Esophagus (tissue), 2 donors: Measurements from ENCODE around the gene JUP. TPM values are rescaled to one million over a fixed set of nuclear protein-coding genes. Genes with fewer than 3 reads are reported as not detected.

Experiments used
- H3K27ac ChIP-seq, 2 donors: one replicate each; pipeline ENCODE4 v1.5.1; 2013; ENCODE audit warnings: low read depth in 2 of 2, mild to moderate bottlenecking in 2 of 2, inconsistent platforms in 1 of 2, low read length in 1 of 2, moderate library complexity in 1 of 2
- H3K27me3 ChIP-seq, 2 donors: one replicate each; pipeline ENCODE4 v1.6.1; 2013; ENCODE audit warnings: low read length in 2 of 2, control low read depth in 1 of 2, mild to moderate bottlenecking in 1 of 2; ENCODE audit not compliant: insufficient read depth in 2 of 2, control insufficient read depth in 1 of 2
- H3K36me3 ChIP-seq, 2 donors: one replicate each; pipeline ENCODE4 v1.6.1; 2013; ENCODE audit warnings: low read length in 1 of 2; ENCODE audit not compliant: control insufficient read depth in 2 of 2, insufficient read depth in 2 of 2
- H3K4me1 ChIP-seq, 2 donors: one replicate each; pipeline ENCODE4 v1.6.1; 2013; ENCODE audit warnings: low read length in 1 of 2; ENCODE audit not compliant: control insufficient read depth in 2 of 2, insufficient read depth in 2 of 2
- H3K4me3 ChIP-seq, 2 donors: one replicate each; pipeline ENCODE4 v1.5.1; 2013; ENCODE audit warnings: low read length in 2 of 2, mild to moderate bottlenecking in 2 of 2, low read depth in 1 of 2, moderate library complexity in 1 of 2
- H3K9me3 ChIP-seq, 2 donors: one replicate each; pipeline ENCODE4 v1.6.1; 2013; ENCODE audit warnings: mild to moderate bottlenecking in 2 of 2, low read depth in 1 of 2, low read length in 1 of 2, moderate library complexity in 1 of 2; ENCODE audit not compliant: control insufficient read depth in 2 of 2, insufficient read depth in 1 of 2
- WGBS, 2 donors: extraction: QIAGEN DNeasy Blood & Tissue Kit; methylation state at CpG; one replicate each; pipeline ENCODE4 v1.1.7; 2013; 5-methylcytosine and 5-hydroxymethylcytosine counted together
- polyA plus RNA-seq, 2 donors: library from polyadenylated mRNA; stranded (reverse); fragments of 200-250 nt; gene quantifications; one replicate each; pipeline ENCODE4 v1.2.3, GENCODE V29; 2013
- donor health status: healthy with polysubstance abuse.
- donor health status: Bipolar disorder and iron deficiency.

JUP gene
- polyA plus RNA-seq, 2 donors = 445 to 752 TPM

- H3K27me3 ChIP-seq = no peaks in the 10 kb centered on the region
- peaks cover 5 to 10% of the 10 kb centered on the region in 2 donors for H3K4me1 ChIP-seq
- peak within 1 kb of the TSS; percentile 54 to 71 for H3K4me3 ChIP-seq
- peak within 1 kb of the TSS in 1 of 2 donors; percentile 56 for H3K27ac ChIP-seq
- WGBS, 2 donors = 0% methylated on average over 88 to 96 of the region's 96 CpGs
- H3K36me3 ChIP-seq = peaks cover 0 to 4% of the 10 kb centered on the region in 2 donors
- no peaks in the 10 kb centered on the region for H3K9me3 ChIP-seq
These were observed 25.3 kb upstream of the JUP start, which contains the start of gene P3H4 for GRCh38 chr17:41811549-41812380. P3H4 (minus strand) TSS chr17:41811949; CDS start chr17:41811915, 34 bp downstream.

DNA sequence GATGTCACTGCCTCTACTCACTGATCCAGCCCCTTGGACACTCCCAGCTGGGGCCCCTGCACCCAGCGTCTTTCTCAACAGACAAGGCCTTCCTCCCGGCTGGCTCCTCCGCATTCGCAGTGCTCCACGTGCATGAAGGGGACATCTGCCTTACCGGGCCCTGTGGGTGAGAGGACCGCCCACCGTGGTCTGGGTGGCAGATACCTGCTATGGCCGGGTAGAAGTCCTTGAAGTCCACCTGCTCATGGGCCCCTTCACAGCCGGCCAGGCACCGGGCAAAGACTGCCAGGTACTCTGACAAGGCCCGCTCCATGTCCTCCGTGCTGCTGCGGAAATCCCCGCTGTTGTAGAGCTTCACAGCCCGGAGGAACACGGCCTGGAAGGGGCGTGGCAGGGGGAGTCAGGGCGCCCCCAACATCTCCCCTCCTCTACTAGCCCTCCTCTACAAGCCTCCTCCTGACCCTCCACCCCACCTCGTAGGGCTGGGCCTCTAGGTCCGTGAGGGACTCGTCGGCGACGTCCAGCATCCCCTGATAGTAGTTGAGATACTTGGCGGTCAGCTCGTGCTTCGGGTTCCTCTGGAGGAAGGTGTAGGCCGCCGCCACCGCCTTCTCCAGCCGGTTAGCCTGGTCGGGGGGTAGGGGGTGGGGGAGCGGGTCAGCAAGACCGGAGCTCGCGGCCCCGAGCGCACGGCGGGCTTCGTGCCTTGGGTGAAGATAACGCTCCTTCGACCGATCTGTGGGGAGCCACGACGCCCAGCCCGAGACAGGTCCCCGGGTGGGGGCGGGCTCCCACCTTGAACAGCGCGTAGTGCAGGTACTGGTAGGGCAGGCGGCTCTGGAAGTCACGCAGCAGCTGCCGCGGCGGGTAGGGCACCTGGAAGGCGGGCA is 24.4 kb upstream of the JUP start:
- no peaks in the 10 kb centered on the region for H3K27me3 ChIP-seq
- H3K27ac ChIP-seq = peak overlapping the region in 1 of 2 donors; percentile 56
- WGBS, 2 donors = 27 to 28% methylated on average over 52 to 58 of the region's 58 CpGs
- peaks cover 5 to 10% of the 10 kb centered on the region in 2 donors for H3K4me1 ChIP-seq
- H3K9me3 ChIP-seq = no peaks in the 10 kb centered on the region
- H3K36me3 ChIP-seq = peaks cover 0 to 7% of the 10 kb centered on the region in 2 donors
- H3K4me3 ChIP-seq = peak overlapping the region; percentile 54 to 71

GRCh38 chr17:41806685-41807445 is 20.4 kb upstream of the JUP start:
- WGBS, 2 donors = 85 to 87% methylated on average over 8 of the region's 8 CpGs
- Histone ChIP-seq H3K4me3 (no peak overlapping the region), H3K27me3 (no peaks in the 10 kb centered on the region), H3K4me1 (peaks cover 5 to 6% of the 10 kb centered on the region in 2 donors), H3K27ac (no peak overlapping the region), H3K36me3 (peaks cover 0 to 7% of the 10 kb centered on the region in 2 donors), H3K9me3 (no peaks in the 10 kb centered on the region)

DNA sequence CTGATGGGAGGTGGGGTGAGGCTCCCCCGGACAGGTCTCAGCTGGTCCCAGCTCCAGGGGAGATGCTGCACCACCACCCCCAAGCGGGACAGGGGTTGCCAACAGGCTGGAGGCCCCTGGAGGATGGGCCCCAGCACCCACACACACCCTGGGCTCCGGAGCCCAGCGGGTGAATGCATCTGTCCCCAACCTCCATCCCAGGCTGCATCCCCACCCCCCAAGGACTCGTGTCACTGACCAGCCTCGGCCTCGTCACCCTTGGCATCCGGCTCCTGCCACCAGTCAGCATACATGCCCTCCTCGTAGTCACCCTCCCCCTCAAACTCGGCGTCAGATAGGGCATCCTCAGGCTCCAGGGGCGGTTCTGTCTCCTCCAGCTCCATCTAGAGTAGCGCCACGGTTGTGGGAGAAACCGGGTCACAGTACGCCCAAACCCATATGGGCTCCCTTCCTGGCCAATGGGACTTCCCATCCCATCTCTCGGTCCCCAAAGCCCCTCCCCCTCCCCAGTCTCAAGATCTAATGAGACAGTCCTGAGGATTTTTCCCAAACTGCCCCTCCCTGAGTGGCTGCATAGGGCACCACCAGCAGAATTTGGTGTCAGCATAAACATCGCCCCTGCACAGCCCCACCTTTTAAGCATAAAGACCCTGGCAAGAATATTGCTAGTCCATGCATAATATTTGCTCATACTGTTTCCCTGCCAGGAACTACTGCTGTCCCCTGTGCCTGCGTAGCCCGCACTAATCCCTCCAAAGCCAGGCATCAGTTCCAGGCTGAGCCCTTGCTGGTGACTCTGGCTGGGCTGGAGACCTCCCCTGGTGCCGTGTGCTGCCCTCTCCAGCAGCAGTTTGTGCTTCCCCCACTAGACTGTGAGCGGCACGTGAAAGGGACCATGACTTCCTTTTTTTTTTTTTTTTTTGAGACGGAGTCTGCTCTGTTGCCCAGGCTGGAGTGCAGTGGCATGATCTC is 16.8 kb upstream of the JUP start:
- H3K9me3 ChIP-seq = no peaks in the 10 kb centered on the region
- whole genome bisulfite sequencing, 2 donors = 68 to 70% methylated on average over 23 to 24 of the region's 24 CpGs
- no peaks in the 10 kb centered on the region for H3K27me3 ChIP-seq
- peaks cover 0 to 7% of the 10 kb centered on the region in 2 donors for H3K36me3 ChIP-seq
- H3K27ac ChIP-seq = no peak overlapping the region
- no peak overlapping the region for H3K4me3 ChIP-seq
- peaks cover 2 to 5% of the 10 kb centered on the region in 2 donors for H3K4me1 ChIP-seq

GRCh38 chr17:41801374-41802271 is 15.1 kb upstream of the JUP start:
- H3K4me1 ChIP-seq = peaks cover 2 to 5% of the 10 kb centered on the region in 2 donors
- H3K36me3 ChIP-seq = peaks cover 0 to 3% of the 10 kb centered on the region in 2 donors
- no peaks in the 10 kb centered on the region for H3K9me3 ChIP-seq
- H3K4me3 ChIP-seq = peak overlapping the region in 1 of 2 donors; percentile 11
- no peaks in the 10 kb centered on the region for H3K27me3 ChIP-seq
- 13 to 15% methylated on average over 14 of the region's 14 CpGs for WGBS, 2 donors
- peak overlapping the region; percentile 93 to 99 for H3K27ac ChIP-seq

DNA sequence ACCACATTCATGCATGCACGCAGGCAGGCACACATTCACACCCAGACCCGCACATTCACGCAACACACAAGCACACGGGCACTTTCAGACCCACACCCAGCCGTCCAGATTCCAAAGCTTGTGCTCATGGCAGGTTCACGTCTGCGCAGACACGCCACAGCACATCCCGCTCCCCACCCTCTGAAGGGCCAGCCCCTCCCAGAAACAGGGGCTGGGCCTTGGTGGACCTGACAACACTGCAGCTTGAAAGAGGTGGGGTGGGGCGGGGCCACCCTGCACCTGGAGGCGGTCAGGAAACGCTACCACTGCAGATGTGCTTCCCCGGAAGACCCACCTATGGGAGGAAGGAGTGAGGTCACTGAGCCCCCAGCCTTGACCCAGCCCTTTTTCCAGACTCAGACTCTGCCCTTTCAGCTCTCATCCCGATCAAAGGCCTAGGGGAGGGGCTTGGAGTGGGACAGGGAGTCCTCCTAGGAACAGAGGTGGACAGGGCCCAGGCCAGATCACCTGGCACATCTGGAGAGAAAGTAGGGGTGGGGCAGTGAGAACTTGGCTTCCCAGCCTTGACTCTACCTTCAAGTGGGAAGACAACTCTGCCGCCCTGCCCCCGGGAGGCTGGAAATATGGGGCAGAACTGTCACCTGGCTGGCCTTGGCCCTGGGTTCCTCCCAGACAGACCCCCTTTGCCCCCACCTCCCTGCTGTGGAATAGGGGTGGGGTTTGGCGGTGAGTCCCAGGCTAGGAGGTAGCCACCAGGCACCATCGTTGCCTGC is 14.3 kb upstream of the JUP start:
- Histone ChIP-seq H3K4me1 (peaks cover 2 to 5% of the 10 kb centered on the region in 2 donors), H3K4me3 (peak overlapping the region in 1 of 2 donors; percentile 11), H3K9me3 (no peaks in the 10 kb centered on the region), H3K36me3 (no peaks in the 10 kb centered on the region), H3K27me3 (no peaks in the 10 kb centered on the region), H3K27ac (peak overlapping the region; percentile 93 to 99)
- WGBS, 2 donors = 28 to 33% methylated on average over 18 of the region's 18 CpGs

- 73 to 76% methylated on average over 8 of the region's 8 CpGs for WGBS, 2 donors
- no peaks in the 10 kb centered on the region for H3K27me3 ChIP-seq
- H3K4me3 ChIP-seq = no peak overlapping the region
- H3K9me3 ChIP-seq = no peaks in the 10 kb centered on the region
- H3K4me1 ChIP-seq = peaks cover 2 to 5% of the 10 kb centered on the region in 2 donors
- no peaks in the 10 kb centered on the region for H3K36me3 ChIP-seq
- H3K27ac ChIP-seq = peak overlapping the region; percentile 93 to 99
These were observed 12.9 kb upstream of the JUP start for GRCh38 chr17:41799366-41799765.
